HG02571 (cell line): ENCODE data around the gene AGBL3.
"Not testable (repeated sequence)": the region's sequence is repeated elsewhere in the genome, so short reads cannot be mapped to it uniquely, and the experiment has no call there.

Experiments used
- ATAC-seq: cut with Tn5 transposase; IDR thresholded peaks from one replicate; pipeline ENCODE4 v1.9.1; 2021; ENCODE audit warnings: mild to moderate bottlenecking, moderate library complexity; ENCODE audit not compliant: unreplicated experiment

Gene AGBL3

DNA sequence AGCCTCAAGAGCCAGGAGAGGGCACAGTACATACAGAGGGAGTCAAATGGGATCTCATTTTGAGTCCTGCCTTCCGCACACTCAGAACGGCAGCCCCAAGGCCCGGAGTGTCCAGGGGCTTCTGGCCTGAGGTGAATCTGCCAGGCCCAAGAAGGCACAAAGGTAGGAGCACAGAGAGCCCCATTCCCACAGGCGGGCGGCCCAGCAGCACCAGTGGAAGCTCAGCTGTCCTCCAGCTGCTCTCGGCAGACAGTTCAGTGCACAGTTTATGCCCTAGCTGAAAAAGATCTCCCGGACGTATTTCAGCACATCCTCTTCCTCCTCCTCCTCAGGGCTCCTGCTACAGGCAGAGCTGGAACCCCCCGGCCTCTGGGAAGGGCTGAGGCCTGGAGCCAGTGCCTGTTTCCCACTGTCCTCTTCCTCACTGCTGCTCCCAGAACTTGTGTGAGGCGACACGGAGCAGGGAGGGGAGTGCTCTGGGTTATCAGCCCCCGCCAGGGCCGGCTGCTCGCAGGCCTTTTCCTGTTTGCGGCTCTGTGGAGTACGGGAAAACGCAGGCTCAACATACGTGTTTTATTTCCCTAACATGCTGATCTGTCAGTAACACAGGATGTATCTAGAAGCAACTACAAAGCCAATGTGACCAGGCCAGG lies 180.2 kb downstream of the AGBL3 start:
- no peak for ATAC-seq

DNA sequence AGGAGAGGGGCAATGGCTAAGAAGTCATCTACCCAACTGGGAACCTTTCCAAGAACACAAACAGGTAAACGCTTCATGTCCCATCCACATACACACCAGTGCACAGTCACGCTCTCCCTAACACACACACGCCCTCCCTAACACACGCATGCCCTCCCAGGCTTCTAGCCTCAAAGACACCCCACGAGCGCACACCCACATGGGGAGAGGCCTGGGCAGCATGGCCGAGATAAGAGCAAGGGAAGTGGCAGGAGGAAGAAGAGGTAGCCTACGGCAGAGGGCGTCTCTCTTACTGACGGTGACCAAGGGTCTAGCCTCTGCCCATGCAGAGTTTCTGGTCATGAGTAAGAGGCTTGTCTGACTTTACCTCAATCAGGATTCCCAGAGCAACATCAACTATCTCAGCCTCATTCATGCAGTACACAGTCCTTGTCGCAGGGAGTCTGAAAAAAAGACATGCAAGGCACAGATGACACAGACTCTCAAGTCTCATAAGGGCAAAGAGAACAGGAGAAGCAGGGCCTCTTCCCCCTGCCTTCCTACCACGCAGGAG lies 181.1 kb downstream of the AGBL3 start:
- no peak for ATAC-seq

DNA sequence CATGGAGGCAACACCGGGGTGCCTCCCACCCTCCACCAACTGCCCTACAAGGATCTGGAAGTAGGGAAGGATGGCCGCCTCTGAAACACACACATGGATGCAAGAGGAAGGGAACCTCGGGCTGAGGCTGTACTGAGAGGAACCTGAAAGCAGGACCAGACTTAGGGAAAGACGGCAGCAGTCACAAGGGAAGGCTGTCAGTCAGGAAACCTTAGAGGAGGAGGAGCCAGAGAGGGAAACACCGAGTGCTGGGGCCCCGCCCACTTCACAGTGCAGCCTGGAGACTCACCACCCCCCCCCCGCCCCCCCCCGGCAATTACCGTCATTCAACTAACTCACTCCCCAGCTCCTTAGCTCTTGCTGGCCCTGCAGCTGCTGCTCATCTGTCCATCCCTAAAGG lies 181.7 kb downstream of the AGBL3 start:
- no peak for ATAC-seq

DNA sequence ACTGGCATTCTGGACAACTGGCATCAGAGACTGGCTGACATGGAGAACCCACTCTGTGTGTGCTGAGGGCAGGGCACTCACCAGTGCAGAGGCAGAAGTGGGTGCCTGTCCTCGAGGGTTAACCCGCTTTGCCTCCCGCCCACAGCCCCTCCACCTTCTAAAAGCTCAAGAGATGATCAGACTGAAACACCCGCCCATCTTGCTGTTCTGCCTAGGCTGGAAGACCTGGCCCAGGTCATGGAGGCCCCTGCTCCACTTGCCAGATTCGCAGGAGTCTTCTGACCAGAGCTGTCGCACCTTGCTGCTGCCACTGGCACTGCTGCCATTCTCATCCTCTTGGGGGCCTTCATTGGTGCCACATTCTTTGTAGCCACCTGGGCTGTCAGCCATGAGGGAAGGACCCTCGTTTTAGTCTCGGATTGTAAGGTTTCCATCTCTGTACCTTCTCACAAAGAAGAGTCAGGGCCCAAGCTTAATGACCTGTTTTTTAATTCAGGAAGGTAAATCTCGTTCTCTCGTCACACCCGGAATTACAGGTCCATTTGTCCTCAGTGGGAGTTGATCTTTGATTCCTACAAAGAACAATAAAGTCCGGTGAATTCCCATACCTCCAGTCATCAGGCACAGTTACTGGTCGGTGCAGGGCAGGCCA lies 182.3 kb downstream of the AGBL3 start:
- no peak for ATAC-seq

DNA sequence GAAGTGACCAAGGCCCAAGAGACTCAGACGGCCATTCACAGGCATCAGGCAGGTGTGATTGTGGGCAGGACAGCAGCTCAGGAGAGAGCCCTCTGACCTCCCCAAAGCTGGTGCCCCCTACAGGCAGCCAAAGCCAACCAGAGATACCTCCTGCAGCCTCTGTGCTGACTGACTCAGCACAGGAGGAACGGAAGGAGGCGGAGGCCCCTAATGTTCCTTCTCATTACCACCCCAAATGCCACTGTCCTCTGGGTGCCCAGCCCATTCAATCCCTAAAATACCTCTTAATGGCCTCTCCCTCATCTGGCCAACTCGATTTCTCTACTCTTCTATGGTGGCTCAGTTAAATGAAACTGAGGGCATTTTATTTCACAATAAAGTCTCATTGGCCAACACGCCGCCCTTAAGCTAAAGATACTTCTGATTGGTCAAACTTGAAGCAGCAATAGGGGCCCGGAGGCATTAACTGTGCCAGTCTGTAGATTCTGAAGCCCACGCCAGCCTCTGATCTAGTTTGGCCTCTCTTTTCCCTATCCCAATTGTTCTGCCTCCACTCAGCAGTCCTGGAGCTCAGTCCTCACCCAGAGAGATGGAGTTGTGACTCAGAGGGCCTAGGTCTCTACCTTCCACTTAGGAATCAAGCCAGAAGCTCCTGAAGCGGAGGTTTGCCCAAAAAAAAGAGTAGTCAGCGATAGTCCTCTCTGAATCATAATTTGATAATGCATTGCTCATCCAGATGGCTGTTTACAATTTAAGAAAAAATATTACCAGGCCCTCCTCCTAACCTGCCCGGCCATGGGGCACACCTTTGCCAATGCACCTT lies 183.0 kb downstream of the AGBL3 start:
- peak; percentile 41 for ATAC-seq

DNA sequence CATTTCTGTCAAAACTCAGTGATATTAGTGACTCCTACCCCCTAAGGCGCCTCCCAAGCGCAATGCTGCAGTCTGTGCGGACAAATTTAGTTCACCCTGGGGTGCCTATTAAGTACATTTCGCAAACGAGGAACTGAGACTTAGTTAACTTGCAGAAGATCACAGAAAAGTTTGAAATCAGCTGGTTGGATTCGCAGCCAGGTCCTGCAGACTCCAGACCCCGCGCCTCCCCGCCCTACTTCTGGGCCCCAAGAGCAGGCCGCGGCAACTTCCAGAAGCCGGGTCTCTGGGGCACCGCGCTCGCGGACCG lies 183.6 kb downstream of the AGBL3 start:
- peak; percentile 9 for ATAC-seq

DNA sequence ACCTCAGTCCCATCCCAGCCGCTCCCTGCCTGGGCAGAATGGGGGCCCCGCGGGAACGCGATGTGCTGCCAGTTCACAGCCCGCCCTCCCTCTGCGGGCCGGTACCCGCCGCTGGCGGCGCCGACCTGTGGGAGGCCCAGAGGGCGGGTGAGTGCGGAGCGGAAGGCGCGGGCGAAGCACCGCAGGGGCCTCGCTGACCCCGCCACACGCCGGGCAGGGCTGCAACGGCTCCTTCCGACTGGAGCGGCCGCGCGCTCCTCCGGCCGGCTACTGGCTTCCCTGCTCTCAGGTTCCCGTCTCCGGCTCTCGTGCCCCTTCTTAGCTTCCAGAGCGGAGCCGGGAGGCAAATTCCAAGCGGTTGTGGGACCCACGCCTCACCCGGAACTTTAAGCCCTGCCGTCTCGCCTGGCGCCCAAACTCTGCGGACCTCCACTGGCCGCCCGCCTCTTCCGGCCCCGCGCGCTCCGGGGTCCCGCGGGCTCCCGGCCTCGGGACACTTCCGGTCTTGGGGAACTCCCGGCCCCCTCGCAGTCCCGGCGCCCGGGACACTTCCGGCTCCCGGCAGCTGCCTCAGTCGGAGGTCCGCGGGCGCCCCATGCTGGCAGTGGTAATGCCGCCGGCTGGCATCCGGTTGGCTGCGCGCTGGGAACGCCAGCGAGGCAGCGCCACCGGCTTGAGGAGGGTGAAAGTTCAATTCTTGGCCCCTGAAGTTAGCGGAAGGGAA lies 184.1 kb downstream of the AGBL3 start, which contains the start of gene CYREN:
Gene CYREN, minus strand, starts transcription at position 434 of the 724 bp plus-strand sequence. CDS start 1,785 bp downstream, outside the sequence.
- peak; percentile 55 for ATAC-seq

DNA sequence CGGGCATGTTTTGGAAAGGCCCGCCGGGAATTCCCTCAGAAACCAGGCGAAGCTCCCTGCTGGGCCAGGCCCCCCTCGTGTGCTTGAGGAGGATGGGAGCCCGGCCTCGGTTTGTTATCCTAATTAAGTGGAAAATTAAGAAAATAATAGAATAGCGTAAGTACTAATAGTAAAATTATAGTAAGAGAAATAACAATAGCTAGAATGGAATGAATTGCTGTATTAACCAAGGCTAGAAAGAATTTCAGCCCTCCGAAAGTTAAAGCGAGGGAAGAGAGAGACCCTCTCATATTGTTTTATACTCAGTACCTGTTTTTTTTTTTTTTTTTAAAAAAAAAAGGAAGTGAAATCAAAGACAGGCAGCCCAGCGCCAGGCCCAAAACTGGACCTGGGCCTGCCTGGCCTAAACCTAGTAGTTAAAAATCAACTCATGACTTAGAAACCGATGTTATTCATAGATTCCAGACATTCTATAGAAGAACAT lies 184.7 kb downstream of the AGBL3 start:
- ATAC-seq = peak; percentile 20

DNA sequence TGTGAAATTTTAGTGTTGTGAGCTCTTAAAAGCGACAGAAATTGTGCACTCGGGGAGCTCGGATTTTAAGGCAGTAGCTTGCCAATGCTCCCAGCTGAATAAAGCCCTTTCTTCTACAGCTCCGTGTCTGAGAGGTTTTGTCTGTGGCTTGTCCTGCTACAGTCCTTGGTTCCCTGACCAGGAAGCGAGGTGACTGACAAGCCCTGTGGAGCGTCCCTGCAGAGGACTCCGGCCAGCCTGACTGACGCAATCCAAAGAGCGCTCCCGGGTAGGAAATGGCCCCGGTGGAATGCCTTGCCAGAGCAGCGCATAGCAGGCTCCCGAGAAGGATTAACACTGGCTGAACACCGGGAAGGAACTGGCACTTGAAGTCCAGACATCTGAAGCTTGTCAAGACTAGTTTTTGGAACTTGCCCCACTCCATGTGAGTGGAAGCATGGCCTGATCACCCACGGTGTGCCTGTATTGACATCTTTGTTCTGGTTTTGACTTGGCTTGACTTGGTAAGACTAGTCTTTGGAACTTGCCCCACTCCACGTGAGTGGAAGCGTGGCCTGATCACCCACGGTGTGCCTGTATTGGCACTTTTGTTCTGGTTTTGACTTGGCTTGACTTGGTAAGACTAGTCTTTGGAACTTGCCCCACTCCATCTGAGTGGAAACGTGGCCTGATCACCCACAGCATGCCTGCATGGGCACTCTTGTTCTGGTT lies 185.4 kb downstream of the AGBL3 start:
- not testable (repeated sequence) for ATAC-seq

DNA sequence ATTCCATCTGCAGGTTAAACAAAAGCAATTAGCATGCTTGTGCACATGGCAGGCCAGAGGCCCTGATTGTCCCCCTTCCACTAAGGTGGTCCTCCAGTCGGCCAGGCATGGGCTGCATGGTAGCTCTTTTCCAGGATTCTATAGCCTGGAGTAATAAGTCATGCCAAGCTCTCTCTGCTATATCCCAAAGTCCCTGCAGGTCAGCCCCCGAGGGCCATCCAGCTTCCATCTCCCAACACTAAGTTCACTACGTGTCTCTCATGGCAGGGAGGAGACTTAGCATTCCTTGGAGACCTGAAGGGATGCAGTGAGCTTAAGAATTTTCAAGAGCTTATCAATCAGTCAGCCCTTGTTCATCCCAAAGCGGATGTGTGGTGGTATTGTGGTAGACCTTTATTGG lies 187.6 kb downstream of the AGBL3 start:
- not testable (repeated sequence) for ATAC-seq

DNA sequence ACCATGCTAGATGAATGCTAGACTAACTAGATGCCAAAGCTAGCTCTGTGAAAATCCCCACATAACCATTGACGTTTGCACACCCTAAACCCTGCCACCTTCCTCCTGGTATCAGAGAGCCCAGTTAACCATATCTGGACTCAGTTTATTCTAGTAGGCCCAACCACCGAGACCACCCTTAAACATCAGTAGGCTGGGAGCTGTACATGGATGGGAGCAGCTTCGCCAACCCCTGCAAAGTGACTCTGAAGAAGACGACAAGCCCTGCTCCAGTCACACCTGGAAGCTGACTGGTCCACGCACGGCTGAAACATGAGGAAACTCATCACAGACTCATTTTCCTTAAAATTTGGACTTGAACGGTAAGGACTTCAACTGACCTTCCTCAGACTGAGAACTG lies 188.6 kb downstream of the AGBL3 start:
- no peak for ATAC-seq

DNA sequence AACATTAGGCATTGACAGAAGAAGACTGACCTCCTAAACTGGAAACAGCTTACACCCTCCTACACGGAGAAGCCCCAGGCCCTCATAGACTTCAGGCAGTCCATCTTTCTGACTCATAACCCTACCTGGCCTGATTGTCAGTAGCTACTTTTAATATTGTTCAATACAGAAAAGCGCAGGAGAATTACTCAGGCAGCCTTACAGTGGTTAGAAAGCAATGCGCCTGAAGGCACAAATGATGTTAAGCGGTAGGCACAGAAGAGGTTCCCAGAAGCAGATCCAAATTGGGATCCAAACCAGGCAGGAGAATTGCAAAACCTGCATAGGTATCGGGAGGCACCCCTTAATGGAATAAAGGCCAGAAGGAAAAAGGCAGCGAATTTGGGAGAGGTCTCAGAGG lies 189.6 kb downstream of the AGBL3 start:
- no peak for ATAC-seq

DNA sequence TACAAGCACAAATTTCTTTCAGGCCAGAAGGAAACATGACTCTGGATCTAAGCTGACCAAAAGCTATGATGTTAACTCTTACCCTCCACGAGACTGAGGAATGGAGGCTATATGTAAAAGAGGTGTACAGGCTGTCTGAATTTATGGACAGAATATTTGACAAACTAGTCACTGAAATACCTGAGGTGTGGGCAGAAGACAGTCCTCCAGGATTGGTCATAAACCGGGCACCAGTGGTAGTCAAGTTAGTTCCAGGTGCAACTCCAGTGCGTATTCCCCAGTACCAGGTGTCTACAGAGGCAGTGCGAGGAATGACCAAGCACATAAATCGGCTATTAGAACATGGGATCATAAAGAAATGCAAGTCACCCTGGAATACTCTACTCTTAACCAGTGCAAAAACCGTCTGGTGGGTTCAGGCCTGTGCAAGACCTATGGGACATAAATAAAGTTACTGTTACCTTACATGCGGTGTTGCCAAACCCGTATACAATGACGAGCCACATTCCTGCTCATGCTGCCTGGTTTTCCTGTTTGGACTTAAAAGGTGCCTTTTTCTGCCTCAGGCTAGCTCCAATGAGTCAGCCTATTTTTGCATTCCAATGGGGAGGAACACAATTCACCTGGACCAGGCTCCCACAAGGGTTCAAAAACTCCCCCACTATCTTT lies 190.9 kb downstream of the AGBL3 start:
- ATAC-seq = no peak

DNA sequence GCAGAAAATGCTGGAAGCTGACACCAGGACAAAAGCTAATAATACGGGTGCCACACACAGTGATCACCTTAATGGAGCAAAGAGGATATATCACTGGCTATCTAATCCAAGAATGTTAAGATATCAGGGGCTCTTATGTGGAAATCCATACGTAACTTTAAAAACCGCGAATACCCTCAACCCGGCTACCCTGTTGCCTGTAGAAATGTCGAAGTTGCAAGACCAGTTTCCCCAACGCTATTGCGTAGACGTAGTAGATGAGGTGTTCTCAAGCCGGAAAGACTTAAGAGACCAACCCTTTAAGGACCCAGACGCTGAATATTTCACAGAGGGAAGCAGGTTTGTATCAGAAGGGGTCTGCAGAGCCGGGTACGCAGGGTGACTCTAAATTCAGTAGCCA lies 192.1 kb downstream of the AGBL3 start:
- no peak for ATAC-seq

DNA sequence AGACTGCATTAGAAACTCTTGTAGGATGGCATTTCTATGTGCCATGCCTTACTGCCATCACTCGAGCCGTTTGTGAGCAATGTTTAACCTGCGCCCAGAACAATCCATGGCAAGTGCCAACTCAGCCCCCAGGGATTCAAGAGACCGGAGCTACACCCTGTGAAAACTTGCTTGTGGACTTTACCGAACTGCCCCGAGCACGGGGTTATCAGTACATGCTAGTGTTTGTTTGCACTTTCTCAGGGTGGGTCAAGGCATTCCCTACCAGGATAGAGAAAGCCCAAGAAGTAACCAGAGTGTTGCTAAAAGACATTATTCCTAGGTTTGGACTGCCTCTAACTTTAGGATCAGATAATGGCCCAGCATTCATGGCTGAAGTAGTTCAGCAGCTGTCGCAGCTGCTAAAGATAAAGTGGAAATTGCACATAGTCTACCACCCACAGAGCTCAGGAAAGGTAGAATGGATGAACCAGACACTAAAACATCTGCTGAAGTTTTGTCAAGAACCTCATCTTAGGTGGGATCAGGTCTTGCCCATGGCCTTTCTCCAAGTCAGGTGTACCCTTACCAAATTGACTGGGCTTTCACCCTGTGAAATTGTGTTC lies 193.1 kb downstream of the AGBL3 start:
- ATAC-seq = no peak

DNA sequence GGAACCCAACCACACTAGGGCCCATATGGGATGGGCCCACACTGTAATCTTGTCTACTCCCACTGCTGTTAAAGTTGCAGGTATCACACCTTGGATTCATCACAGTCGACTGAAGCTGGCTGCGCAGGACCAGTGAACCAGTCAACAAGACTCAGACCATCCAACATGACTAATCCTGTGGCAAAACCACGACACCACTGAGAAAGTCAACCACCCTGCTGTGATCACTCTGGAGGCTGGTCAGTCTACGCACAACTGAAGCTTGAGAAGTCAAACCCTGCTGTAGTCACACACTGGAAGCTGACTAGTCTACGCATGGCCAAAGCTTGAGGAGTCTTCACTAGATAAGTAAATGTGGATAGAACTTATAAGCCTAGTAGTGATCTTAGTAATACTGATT lies 193.8 kb downstream of the AGBL3 start:
- ATAC-seq = no peak

DNA sequence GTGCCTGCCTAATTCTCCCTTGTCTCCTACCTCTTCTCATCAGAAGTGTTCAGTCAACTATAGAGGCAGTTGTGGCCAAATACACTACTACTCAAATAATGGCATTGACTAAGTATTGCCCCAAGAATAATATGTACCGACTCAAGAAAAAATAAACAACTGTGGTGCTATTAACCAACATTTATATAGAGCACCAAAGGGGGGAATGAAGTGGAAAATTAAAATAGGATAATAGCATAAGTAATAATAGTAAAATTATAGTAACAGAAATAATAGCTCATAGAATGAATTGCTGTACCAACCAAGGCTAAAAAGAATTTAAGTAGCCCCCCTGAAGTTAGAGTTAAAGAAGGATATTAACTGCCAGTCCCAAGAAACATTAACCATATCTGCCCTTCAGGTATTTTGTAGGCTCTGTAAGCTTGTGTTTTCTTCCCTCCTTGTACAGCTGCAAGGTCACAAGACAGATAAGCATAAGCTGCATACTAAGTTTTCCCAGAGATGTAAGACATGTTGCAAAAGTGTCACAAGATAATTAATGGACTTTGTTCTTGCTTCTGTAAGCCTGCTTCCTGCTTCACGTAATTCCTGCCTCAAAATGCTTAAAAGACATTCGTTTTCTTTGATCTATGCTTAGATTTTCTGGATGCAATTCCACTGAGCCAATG lies 195.1 kb downstream of the AGBL3 start:
- no peak for ATAC-seq

DNA sequence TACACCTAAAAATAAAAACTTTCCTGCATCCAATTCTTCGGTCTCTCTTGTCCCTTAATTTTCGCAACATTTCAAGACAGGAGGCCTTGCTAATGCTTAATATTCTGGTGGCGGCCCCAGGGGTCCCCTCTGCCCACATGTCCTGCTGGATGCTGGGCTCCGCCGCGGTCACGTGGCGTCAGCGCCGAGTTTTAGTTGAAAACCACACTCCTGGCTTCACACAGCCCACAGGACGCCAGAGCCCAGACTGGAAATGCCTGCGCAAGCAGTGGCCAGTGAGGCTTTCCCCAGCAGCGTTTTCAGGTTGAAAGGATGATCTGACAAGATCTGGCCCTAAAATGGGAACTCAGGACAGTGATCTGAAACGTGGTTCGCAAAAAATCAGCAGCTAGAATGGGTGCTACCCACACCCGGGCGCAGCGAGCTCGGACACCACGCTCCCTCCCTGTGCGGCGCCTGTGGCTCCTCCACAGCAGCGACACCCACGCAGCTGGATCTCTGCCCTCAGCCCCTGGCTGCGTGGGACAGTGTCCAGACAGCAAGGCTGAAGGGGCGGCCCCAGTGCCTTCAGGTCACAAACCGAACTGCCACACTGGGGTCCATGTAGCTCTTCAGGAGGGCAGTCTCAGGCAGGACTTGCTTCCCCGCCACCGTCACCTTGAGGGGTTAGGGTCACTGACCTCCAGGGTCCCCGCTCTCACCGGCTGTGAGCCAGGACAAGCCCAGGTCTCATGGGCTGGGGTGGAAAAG lies 195.8 kb downstream of the AGBL3 start:
- ATAC-seq = no peak
